Bladder microvascular endothelial cell (primary cell): ENCODE results near the gene FUBP3. TPM values are rescaled to one million over a fixed set of nuclear protein-coding genes. Genes with fewer than 3 reads are reported as not detected.

Source experiments
- total RNA-seq: library from RNA; depleted of rRNA; stranded (reverse); fragments of >200 nt; gene quantifications from 2 replicates; pipeline ENCODE4 v1.2.3, GENCODE V29; 2014

The FUBP3 gene, protein sequence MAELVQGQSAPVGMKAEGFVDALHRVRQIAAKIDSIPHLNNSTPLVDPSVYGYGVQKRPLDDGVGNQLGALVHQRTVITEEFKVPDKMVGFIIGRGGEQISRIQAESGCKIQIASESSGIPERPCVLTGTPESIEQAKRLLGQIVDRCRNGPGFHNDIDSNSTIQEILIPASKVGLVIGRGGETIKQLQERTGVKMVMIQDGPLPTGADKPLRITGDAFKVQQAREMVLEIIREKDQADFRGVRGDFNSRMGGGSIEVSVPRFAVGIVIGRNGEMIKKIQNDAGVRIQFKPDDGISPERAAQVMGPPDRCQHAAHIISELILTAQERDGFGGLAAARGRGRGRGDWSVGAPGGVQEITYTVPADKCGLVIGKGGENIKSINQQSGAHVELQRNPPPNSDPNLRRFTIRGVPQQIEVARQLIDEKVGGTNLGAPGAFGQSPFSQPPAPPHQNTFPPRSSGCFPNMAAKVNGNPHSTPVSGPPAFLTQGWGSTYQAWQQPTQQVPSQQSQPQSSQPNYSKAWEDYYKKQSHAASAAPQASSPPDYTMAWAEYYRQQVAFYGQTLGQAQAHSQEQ
- total RNA-seq, result 28.2 and 36.6 TPM in 2 replicates

GRCh38 chr9:130578865-130579737 lies at the start of gene FUBP3:
Gene FUBP3, plus strand, starts transcription at chr9:130579577. Its CDS starts 104 bp downstream, at chr9:130579681.

GRCh38 chr9:130664251-130665028 lies 85.1 kb downstream of the FUBP3 start, which contains the start of gene PRDM12:
Gene PRDM12, plus strand, starts transcription at chr9:130664594. Its CDS starts 60 bp downstream, at chr9:130664654.

Other genes starting within 250 kb of the FUBP3 start
- gene ASS1, start 134.6 kb upstream of the FUBP3 start, total RNA-seq, result 6.5 and 42.4 TPM in 2 replicates
- not detected in 2 replicates for gene PRDM12, start 85.0 kb downstream of the FUBP3 start, total RNA-seq
- gene EXOSC2, start 114.2 kb downstream of the FUBP3 start, total RNA-seq, result 22.0 and 33.6 TPM in 2 replicates